ENCODE measurements around the gene SMG6. TPM values are rescaled to one million over a fixed set of nuclear protein-coding genes. Genes with fewer than 3 reads are reported as not detected.

Gene SMG6
- total RNA-seq, 1 donor from 2014 or later, result 21.0 TPM

GRCh38 chr17:2192367-2193057 is 111.1 kb downstream of the SMG6 start:
- DNase-seq (ENCODE audit: missing footprints), result no peak
- intact Hi-C loops (cut with DNase I), result no loop called here
- no peak for ATAC-seq

- ATAC-seq (no peak), DNase-seq (ENCODE audit: missing footprints) (no peak)
- intact Hi-C loops (cut with DNase I), result no loop called here
These were observed 111.8 kb downstream of the SMG6 start for GRCh38 chr17:2191785-2192184.

GRCh38 chr17:2191227-2191626 is 112.4 kb downstream of the SMG6 start:
- ATAC-seq (no peak), DNase-seq (ENCODE audit: missing footprints) (no peak)
- intact Hi-C loops (cut with DNase I), result no loop called here

- ATAC-seq, result peak; percentile 48
These were observed 113.6 kb downstream of the SMG6 start for GRCh38 chr17:2190014-2190413.

GRCh38 chr17:2188971-2189630 is 114.5 kb downstream of the SMG6 start:
- intact Hi-C loops (cut with DNase I), result no loop called here
- ATAC-seq, result peak; percentile 71
- DNase-seq (ENCODE audit: missing footprints), result no peak

More at GRCh38 chr17:2190014-2190413, 113.6 kb downstream of the SMG6 start:
- no peak for DNase-seq (ENCODE audit: missing footprints)
- intact Hi-C loops (cut with DNase I), result loop anchor here (1.0 kb wide), 1 partner anchor 12 kb away; no protein-coding TSS in a partner anchor

DNA sequence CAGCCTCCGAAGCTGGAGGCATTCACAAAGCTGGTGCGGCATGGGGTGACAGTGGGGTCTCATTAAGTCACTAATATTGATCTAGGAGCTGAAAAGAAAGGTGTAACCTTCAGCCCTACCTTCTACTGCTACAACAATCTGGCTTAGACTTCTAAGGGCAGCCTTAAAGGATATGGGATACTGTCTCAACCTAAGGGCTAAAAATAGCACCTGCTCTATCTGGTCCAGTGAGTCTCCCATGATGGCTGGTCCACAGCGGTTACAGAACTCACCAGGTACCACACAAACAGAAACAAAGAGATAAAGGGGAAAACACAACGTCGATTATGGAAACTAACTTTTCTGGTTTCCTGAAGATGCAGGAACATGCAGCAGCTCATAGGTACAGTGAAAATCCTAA is 115.8 kb downstream of the SMG6 start:
- ATAC-seq, result no peak
- intact Hi-C loops (cut with DNase I), result no loop called here
- DNase-seq (ENCODE audit: missing footprints), result no peak

- DNase-seq (ENCODE audit: missing footprints) (no peak), ATAC-seq (no peak)
- intact Hi-C loops (cut with DNase I), result no loop called here
These were observed 116.6 kb downstream of the SMG6 start for GRCh38 chr17:2186937-2187336.

GRCh38 chr17:2184993-2185931 is 118.3 kb downstream of the SMG6 start:
- ATAC-seq (no peak), DNase-seq (ENCODE audit: missing footprints) (no peak)
- intact Hi-C loops (cut with DNase I), result no loop called here

DNA sequence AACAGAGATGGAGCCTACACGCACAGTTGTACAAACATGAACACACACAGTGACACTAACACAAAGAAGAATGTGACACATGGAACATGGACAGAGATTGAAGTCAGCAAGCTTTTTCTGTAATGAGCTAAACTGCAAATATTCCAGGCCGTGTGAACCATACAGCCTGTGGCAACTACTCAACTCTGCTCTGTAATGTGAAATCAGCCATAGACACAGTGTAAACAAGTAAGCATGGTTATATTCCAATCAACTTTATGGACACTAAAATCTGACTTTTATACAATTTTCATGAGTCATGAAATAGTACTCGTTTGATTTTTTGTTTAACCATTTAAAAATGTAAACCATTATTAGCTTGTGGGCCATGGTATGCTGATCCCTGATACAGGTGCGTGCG is 120.2 kb downstream of the SMG6 start:
- intact Hi-C loops (cut with DNase I), result loop anchor here (2.0 kb wide), 1 partner anchor 21 kb away; no protein-coding TSS in a partner anchor
- DNase-seq (ENCODE audit: missing footprints), result no peak

DNA sequence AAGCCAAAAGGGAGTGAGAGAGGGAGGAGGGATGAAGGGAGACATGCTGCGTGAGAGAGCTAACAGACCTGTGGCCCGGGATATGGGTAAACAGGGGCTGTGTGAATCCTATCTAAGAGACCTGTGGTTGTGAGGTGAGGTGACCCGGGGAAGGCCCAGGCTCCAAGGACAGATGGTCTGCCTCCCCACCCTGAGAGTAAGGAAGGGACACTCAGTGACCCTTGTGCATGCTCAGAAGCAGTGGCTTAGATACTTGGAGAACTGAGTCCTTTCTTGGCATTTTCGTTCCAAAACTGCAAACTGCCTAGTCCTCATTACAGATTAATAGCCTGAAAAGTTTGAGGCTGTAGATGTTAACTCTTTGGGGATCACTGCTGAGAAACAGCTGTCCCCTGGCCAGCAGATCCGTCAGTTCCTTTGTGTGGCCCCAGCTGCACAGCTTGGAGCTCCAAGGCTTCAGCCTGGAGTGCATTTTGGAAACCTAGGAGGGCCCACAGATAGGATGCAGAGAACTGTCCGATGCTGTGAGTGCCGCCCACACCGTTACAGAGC is 121.6 kb downstream of the SMG6 start:
- DNase-seq (ENCODE audit: missing footprints) (no peak), ATAC-seq (no peak)
- intact Hi-C loops (cut with DNase I), result loop anchor here (2.0 kb wide), 2 partner anchors 23 to 33 kb away; no protein-coding TSS in a partner anchor

More for the DNA sequence above, 120.2 kb downstream of the SMG6 start:
- ATAC-seq, result no peak

DNA sequence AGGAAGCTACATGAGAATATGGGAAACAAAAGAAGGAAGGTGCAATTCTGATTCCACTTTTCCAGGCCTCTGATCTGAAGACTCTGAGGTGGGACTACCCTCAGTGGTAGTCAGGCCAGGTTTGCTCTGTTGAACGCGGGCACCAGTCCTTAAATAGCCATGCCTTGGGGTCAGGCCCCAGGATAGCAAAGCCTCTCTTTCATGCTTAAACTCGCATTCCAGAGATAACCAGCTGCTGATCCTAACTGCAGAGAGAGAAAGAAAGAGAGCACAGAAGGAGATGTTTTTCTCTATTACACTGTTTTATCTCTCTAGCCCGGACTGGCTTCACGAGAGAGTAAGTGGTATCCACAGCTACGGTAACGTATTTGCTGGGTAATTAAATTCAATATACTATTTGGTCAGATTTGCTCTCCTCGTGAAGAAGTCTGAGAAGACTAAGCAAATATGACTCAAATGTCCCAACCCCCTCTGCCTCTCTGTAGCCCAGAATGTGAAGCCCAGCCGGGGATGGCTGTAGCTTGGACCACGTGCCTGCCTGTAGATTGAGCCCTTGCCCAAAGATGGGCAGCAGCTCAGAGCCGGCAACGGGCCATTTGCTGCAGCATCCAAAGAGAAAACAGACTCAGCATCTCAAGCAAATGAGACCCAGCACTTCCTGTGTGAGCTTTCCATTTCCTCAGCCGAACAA is 122.2 kb downstream of the SMG6 start:
- intact Hi-C loops (cut with DNase I), result loop anchor here (2.0 kb wide), 1 partner anchor 33 kb away; no protein-coding TSS in a partner anchor

GRCh38 chr17:2180768-2181167 is 122.8 kb downstream of the SMG6 start:
- intact Hi-C loops (cut with DNase I), result loop anchor here (2.0 kb wide), 1 partner anchor 34 kb away; no protein-coding TSS in a partner anchor
- no peak for ATAC-seq
- no peak for DNase-seq (ENCODE audit: missing footprints)

More for the DNA sequence above, 122.2 kb downstream of the SMG6 start:
- peak; percentile 87 for DNase-seq (ENCODE audit: missing footprints)
- ATAC-seq, result peak; percentile 53

GRCh38 chr17:2179615-2180295 is 123.8 kb downstream of the SMG6 start:
- DNase-seq (ENCODE audit: missing footprints) (peak; percentile 69), ATAC-seq (peak; percentile 64)
- intact Hi-C loops (cut with DNase I), result loop anchor here (2.0 to 10.0 kb wide), 5 partner anchors 35 to 107 kb away; no protein-coding TSS in a partner anchor

DNA sequence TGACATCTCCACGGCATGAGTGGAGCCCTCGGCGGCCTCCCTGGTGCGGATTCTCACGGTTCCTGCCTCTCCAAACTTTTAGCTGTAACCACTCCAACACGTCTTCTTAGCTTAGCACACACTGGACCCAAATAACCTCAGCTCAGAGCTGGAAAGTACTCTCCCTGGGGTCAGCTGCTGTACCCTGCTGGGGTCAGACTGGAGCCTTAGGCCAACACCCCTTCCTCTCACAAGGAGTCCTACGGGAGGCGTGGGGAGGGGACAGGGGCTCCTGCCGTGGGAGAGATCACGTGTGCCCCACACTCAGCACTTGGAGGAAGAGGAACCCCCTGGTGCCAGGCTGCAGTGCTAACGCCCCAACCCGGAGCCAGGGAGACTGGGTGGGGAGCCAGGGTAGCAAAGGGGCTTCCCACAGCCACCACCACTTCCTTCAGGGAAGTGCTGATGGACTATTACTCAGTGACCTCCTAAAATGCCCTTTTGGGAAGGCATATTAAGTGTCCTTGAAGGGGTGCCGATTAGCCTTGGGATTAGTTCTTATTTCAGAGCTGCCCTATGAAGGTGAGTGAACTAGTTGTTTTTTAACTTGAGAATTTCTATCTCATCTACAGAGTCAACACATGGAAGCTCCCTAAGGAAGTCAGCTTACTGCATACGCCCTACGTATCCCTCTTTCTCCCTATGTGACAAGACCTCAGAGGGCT is 124.6 kb downstream of the SMG6 start:
- intact Hi-C loops (cut with DNase I), result loop anchor here (2.0 to 10.0 kb wide), 4 partner anchors 54 to 107 kb away; no protein-coding TSS in a partner anchor
- peak; percentile 77 for DNase-seq (ENCODE audit: missing footprints)
- peak; percentile 21 for ATAC-seq

GRCh38 chr17:2177235-2177811 is 126.3 kb downstream of the SMG6 start:
- no peak for ATAC-seq
- DNase-seq (ENCODE audit: missing footprints), result no peak
- intact Hi-C loops (cut with DNase I), result loop anchor here (2.0 to 10.0 kb wide), 4 partner anchors 53 to 119 kb away; no protein-coding TSS in a partner anchor

GRCh38 chr17:2176499-2177169 is 127.0 kb downstream of the SMG6 start:
- ATAC-seq (no peak), DNase-seq (ENCODE audit: missing footprints) (no peak)
- intact Hi-C loops (cut with DNase I), result loop anchor here (2.0 to 10.0 kb wide), 4 partner anchors 52 to 118 kb away; no protein-coding TSS in a partner anchor

All from Right ventricle myocardium inferior (tissue), 1 donor.